Activated T-cell treated with anti-CD3 and anti-CD28 coated beads for 24 hours (primary cell): ENCODE measurements around the gene LPCAT3.

ENCODE experiments used
- DNase-seq: peaks from one replicate; pipeline ENCODE4 v3.0.0-alpha.2; 2020; ENCODE audit warnings: low read depth

The LPCAT3 gene

GRCh38 chr12:6963791-6964413, 54.4 kb downstream of the LPCAT3 start:
- DNase-seq: no peak

GRCh38 chr12:6963016-6963731, 55.1 kb downstream of the LPCAT3 start:
- DNase-seq: no peak

- DNase-seq: no peak
Observed at GRCh38 chr12:6962285-6963015, 55.8 kb downstream of the LPCAT3 start.

- DNase-seq: no peak
Observed at GRCh38 chr12:6961695-6962284, 56.5 kb downstream of the LPCAT3 start.

GRCh38 chr12:6961278-6961694, 57.0 kb downstream of the LPCAT3 start:
- DNase-seq: peak; percentile 91

- DNase-seq: no peak
Observed at GRCh38 chr12:6960593-6961277, 57.5 kb downstream of the LPCAT3 start.

GRCh38 chr12:6959805-6960592, 58.3 kb downstream of the LPCAT3 start:
- DNase-seq: no peak

- DNase-seq: no peak
Observed at GRCh38 chr12:6959058-6959804, 59.0 kb downstream of the LPCAT3 start.

GRCh38 chr12:6958609-6959057, 59.6 kb downstream of the LPCAT3 start:
- DNase-seq: no peak

- DNase-seq: no peak
Observed at GRCh38 chr12:6957741-6958608, 60.3 kb downstream of the LPCAT3 start.

GRCh38 chr12:6957151-6957701, 61.0 kb downstream of the LPCAT3 start:
- DNase-seq: no peak

- no peak for DNase-seq
Observed at GRCh38 chr12:6956021-6956727, 62.1 kb downstream of the LPCAT3 start.

- DNase-seq: no peak
Observed at GRCh38 chr12:6955108-6956020, 62.9 kb downstream of the LPCAT3 start.

- DNase-seq: no peak
Observed at GRCh38 chr12:6954316-6955107, 63.8 kb downstream of the LPCAT3 start.

- peak; percentile 83 for DNase-seq
Observed at GRCh38 chr12:6953442-6954315, 64.6 kb downstream of the LPCAT3 start.
